Sigmoid colon (tissue), 4 donors: ENCODE results near the gene AUTS2.

Experiments
- EP300 ChIP-seq, 4 donors: sonication (generic); formaldehyde crosslinking; IDR thresholded peaks; one replicate each; pipeline ENCODE4 v1.6.1; 2017; ENCODE audit warnings: antibody characterized with exemption in 4 of 4
- POLR2A ChIP-seq, 2 donors: fragments of 450-650 bp; IDR thresholded peaks; one replicate each; pipeline ENCODE4 v1.6.1; 2016; ENCODE audit warnings: antibody characterized with exemption in 2 of 2, mild to moderate bottlenecking in 2 of 2, moderate library complexity in 2 of 2
- POLR2AphosphoS5 ChIP-seq, 4 donors: sonication (generic); formaldehyde crosslinking; IDR thresholded peaks; one replicate each; pipeline ENCODE4 v1.6.1; 2017; ENCODE audit warnings: antibody characterized with exemption in 4 of 4
- TF ChIP-seq, protein P1 (sequence below), 4 experiments: fragments of 450-650 bp in 3 of 4; fragments of 200-600 bp in 1 of 4; IDR thresholded peaks; one replicate each; pipeline ENCODE4 v1.5.1; 2016 to 2019; ENCODE audit warnings: antibody characterized with exemption in 4 of 4, mild to moderate bottlenecking in 3 of 4, moderate library complexity in 2 of 4

DNA sequence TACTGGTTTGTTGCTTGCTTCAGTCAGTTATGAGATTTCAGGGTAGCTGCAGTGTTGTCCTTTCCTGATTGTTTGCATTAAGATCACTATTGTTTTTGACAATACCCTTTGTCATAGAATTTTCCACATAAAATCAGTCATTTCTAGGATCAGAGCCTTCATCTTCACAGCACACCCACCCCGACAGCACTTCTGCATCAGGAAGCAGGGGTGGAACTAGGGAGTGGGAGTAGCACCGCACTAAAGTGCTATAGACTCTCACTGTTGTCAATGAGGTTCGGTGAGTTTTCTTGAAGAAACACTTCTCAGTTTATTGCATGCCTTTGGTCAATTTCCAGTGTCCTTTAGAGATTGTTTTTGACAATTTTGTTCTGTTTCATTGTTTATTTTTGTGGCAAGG lies 632.5 kb downstream of the AUTS2 start:
- TF ChIP-seq POLR2A (IDR thresholded peaks at IDR 0.05), result no peak
- TF ChIP-seq POLR2AphosphoS5 (IDR thresholded peaks at IDR 0.05), result no peak
- TF ChIP-seq, protein P1, sequence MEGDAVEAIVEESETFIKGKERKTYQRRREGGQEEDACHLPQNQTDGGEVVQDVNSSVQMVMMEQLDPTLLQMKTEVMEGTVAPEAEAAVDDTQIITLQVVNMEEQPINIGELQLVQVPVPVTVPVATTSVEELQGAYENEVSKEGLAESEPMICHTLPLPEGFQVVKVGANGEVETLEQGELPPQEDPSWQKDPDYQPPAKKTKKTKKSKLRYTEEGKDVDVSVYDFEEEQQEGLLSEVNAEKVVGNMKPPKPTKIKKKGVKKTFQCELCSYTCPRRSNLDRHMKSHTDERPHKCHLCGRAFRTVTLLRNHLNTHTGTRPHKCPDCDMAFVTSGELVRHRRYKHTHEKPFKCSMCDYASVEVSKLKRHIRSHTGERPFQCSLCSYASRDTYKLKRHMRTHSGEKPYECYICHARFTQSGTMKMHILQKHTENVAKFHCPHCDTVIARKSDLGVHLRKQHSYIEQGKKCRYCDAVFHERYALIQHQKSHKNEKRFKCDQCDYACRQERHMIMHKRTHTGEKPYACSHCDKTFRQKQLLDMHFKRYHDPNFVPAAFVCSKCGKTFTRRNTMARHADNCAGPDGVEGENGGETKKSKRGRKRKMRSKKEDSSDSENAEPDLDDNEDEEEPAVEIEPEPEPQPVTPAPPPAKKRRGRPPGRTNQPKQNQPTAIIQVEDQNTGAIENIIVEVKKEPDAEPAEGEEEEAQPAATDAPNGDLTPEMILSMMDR (IDR thresholded peaks at IDR 0.05), result no peak
- no peak for TF ChIP-seq EP300 (IDR thresholded peaks at IDR 0.05)
